Parathyroid adenoma (tissue), 2 donors: ENCODE data around the gene TMEM31.

Experiments used
- H2AFZ ChIP-seq: fragments of 300-600 bp; sonication (generic); one replicate; pipeline ENCODE4 v1.7.0; 2017; ENCODE audit warnings: antibody characterized with exemption, mild to moderate bottlenecking
- H3K27ac ChIP-seq: fragments of 300-600 bp; sonication (generic); one replicate; pipeline ENCODE4 v1.7.0; 2017
- H3K27me3 ChIP-seq: fragments of 300-600 bp; sonication (generic); one replicate; pipeline ENCODE4 v1.7.0; 2017; ENCODE audit warnings: low read length; ENCODE audit not compliant: control insufficient read depth, insufficient read depth
- H3K36me3 ChIP-seq: fragments of 300-600 bp; sonication (generic); one replicate; pipeline ENCODE4 v1.7.0; 2017; ENCODE audit warnings: low read length; ENCODE audit not compliant: control insufficient read depth, insufficient read depth
- H3K4me1 ChIP-seq: fragments of 300-600 bp; sonication (generic); one replicate; pipeline ENCODE4 v1.7.0; 2017; ENCODE audit warnings: control low read depth
- H3K4me2 ChIP-seq: fragments of 300-600 bp; sonication (generic); one replicate; pipeline ENCODE4 v1.7.0; 2017; ENCODE audit warnings: low read length
- H3K4me3 ChIP-seq: fragments of 300-600 bp; sonication (generic); one replicate; pipeline ENCODE4 v1.7.0; 2017; ENCODE audit warnings: low read depth, low read length
- H3K79me2 ChIP-seq: fragments of 300-600 bp; sonication (generic); one replicate; pipeline ENCODE4 v1.7.0; 2017; ENCODE audit warnings: control low read depth
- H3K9ac ChIP-seq: fragments of 300-600 bp; sonication (generic); one replicate; pipeline ENCODE4 v1.7.0; 2017; ENCODE audit warnings: mild to moderate bottlenecking
- H3K9me3 ChIP-seq: fragments of 300-600 bp; sonication (generic); one replicate; pipeline ENCODE4 v1.7.0; 2017; ENCODE audit warnings: low read length; ENCODE audit not compliant: control insufficient read depth
- TF ChIP-seq, protein P1 (sequence below): fragments of 300-600 bp; sonication (generic); IDR thresholded peaks from one replicate; pipeline ENCODE4 v1.7.0; 2017; ENCODE audit warnings: antibody characterized with exemption, mild to moderate bottlenecking
- donor health status: primary hyperparathyroidism.

TMEM31 gene, protein sequence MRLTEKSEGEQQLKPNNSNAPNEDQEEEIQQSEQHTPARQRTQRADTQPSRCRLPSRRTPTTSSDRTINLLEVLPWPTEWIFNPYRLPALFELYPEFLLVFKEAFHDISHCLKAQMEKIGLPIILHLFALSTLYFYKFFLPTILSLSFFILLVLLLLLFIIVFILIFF

DNA sequence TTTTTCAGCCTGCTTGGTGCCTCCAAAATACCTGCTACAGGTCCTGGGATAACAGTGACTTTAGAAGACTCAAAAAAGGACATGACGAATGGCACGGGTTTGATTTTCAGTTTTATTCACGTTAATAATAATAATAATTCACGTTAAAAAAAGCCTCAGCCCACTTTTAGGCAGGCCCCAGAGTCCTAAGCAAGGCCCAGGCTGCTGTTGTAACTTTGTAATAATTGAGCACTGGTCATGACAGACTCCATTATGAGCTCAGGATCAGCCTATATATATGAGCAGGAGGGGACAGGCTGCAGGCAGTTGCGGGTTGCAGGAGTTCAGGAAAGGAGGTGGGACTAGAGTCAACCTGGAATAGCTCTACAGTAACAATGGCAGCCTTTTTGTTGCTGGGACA is at the start of gene TMEM31:
Gene TMEM31 (plus strand): TSS at position 301 of the 400 bp plus-strand sequence. CDS start 1,350 bp downstream, outside the sequence.
- Histone ChIP-seq H3K36me3 (no peaks in the 10 kb centered on the region), H3K9me3 (no peaks in the 10 kb centered on the region), H3K27me3 (no peaks in the 10 kb centered on the region), H3K4me2 (no peak within 1 kb of the TSS), H3K4me1 (peaks cover 12% of the 10 kb centered on the region), H2AFZ (no peak within 1 kb of the TSS), H3K4me3 (peak within 1 kb of the TSS; percentile 4), H3K79me2 (no peaks in the 10 kb centered on the region), H3K9ac (no peak within 1 kb of the TSS), H3K27ac (peak within 1 kb of the TSS; percentile 65)
- TF ChIP-seq, protein P1, sequence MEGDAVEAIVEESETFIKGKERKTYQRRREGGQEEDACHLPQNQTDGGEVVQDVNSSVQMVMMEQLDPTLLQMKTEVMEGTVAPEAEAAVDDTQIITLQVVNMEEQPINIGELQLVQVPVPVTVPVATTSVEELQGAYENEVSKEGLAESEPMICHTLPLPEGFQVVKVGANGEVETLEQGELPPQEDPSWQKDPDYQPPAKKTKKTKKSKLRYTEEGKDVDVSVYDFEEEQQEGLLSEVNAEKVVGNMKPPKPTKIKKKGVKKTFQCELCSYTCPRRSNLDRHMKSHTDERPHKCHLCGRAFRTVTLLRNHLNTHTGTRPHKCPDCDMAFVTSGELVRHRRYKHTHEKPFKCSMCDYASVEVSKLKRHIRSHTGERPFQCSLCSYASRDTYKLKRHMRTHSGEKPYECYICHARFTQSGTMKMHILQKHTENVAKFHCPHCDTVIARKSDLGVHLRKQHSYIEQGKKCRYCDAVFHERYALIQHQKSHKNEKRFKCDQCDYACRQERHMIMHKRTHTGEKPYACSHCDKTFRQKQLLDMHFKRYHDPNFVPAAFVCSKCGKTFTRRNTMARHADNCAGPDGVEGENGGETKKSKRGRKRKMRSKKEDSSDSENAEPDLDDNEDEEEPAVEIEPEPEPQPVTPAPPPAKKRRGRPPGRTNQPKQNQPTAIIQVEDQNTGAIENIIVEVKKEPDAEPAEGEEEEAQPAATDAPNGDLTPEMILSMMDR: no peak

DNA sequence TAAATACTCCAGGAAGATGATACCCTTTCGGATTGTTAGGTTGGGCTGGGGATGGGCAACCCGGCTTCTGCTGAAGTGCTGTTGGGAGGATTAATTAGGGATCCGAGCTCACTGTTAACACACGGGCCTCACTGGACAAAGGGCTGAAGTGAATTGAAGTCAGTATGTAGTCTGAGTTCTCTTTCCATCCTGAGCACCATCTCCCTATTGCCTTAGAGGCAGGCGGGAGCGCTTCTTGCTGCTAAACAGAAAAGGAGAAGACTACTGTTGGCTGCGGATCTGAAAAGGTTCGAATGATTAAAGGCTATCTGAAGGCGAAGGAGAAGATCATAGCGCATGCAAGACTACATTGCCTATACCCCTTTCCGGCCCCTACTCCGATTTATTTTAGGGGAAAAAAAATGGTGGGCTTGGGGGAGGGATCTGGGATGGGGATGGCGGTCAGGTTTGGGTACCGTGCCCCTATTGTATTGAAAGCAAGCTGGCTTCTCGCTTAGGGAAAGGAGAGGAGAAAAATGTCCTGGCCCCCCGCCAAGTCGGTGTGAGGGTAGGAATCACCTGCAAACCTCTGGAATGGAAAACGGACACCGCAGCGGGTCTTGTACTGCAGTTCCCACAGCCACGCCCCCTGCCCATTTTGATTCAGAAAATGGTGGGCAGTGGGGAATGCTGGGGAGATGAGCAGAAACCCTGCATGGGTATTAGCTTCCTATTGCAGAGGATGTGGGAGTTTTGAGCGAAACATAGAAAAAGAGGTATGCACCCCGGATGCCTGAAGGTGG is 46.5 kb upstream of the TMEM31 start:
- Histone ChIP-seq H3K9me3 (no peaks in the 10 kb centered on the region), H3K9ac (no peak overlapping the region), H3K4me1 (no peaks in the 10 kb centered on the region), H2AFZ (peak overlapping the region; percentile 52), H3K79me2 (no peaks in the 10 kb centered on the region), H3K4me3 (no peak overlapping the region), H3K4me2 (no peak overlapping the region), H3K27me3 (no peaks in the 10 kb centered on the region), H3K36me3 (no peaks in the 10 kb centered on the region), H3K27ac (no peak overlapping the region)
- TF ChIP-seq, protein P1: no peak

DNA sequence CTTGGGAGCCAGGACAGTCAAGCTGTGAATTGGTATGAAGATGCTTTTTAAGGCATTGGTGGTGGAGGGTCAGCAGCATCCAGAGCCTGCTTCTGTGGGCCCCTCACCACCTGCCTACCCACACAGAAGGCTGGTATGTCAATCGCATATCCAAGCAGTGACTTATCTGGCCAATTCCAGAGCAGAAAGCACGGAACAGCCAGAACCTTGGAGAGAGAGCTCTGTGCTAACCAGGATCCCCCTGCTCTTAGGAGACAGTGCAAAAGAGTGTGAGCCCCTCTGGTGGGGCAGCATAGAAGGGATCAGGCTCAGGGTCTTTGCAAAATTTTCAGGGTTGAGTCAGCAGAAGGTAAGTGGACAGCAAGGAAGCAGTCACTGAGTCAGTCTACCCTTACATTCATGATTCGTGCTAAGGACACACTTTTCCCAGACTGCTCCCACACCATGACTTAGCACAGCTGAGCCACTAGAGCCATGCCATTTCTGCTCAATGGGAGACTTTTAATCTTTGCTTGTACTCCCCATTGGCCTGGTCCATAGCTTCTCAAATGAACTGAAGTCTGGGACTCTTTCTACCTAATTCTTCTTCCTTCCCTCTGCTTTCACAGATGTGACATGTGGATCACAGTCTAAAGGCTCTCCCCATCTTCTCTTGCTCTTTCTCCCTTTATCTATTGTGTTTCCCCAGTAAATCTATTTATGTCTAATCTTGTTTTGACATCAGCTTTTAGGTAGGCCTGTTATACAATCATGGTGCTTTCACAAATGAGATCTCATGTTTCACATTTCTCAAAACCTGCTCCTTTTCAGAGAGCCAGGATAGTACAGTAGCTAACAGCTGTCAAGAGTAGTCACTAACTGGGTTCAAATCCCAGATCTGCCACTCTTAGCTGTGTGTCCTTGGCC is 44.3 kb upstream of the TMEM31 start:
- Histone ChIP-seq H3K9me3 (no peaks in the 10 kb centered on the region), H3K9ac (no peak overlapping the region), H3K4me1 (no peaks in the 10 kb centered on the region), H2AFZ (no peak overlapping the region), H3K4me2 (no peak overlapping the region), H3K4me3 (no peak overlapping the region), H3K27me3 (no peaks in the 10 kb centered on the region), H3K36me3 (no peaks in the 10 kb centered on the region), H3K79me2 (no peaks in the 10 kb centered on the region), H3K27ac (peak overlapping the region; percentile 3)
- TF ChIP-seq, protein P1: no peak

DNA sequence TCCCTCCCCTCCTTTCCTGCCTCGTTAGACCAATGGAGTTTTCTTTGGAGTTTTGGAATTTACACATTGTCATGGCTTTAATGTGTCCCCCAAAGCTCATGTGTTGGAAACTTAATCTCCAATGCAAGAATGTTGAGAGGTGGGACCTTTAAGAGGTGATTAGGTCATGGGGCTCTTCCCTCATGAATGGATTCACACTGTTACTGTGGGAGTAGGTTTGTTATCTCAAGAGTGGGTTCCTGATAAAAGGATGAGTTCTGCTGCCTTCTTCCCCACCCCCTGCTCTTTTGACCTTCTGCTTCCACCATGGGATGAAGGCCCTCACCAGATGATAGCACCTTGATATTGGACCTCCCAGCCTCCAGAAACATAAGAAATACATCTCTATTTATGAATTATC is 41.0 kb upstream of the TMEM31 start:
- no peaks in the 10 kb centered on the region for H3K9me3 ChIP-seq
- H3K4me1 ChIP-seq: no peaks in the 10 kb centered on the region
- H3K4me2 ChIP-seq: no peak overlapping the region
- H3K4me3 ChIP-seq: no peak overlapping the region
- H3K27ac ChIP-seq: no peak overlapping the region
- H3K27me3 ChIP-seq: no peaks in the 10 kb centered on the region
- no peaks in the 10 kb centered on the region for H3K36me3 ChIP-seq
- no peaks in the 10 kb centered on the region for H3K79me2 ChIP-seq
- TF ChIP-seq, protein P1: no peak
- no peak overlapping the region for H3K9ac ChIP-seq
- no peak overlapping the region for H2AFZ ChIP-seq
